ENCODE measurements around the gene RBM43.

Gene RBM43

DNA sequence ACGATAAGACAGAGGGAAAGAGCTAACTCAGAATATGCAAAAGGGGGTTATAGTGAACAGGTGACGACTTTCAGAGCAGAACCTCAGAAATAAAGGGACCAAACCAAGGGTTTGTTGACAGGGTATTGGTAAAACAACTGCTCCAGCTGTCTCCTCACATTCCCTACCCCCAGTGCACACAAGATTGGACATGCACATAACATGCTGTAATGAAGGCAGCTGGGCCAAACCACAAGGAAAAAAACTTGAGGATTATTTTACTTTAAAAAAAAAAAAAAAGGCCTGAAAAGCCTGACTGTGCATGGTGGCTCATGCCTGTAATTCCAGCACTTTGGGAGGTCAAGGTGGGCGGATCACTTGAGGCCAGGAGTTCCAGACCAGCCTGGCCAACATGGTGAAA, 3.5 kb downstream of the RBM43 start:
- Histone ChIP-seq H3K18ac (ENCODE audit: low read length) (no peak overlapping the region), H3K79me1 (ENCODE audit: low read length) (peaks cover 6% of the 10 kb centered on the region), H2BK12ac (ENCODE audit: low read length) (no peak overlapping the region), H3K9ac (ENCODE audit: low read length) (no peak overlapping the region), H3K79me2 (ENCODE audit: control insufficient read depth, insufficient read depth, low read length, poor library complexity) (no peaks in the 10 kb centered on the region), H3K27me3 (ENCODE audit: insufficient read depth, low read length) (no peaks in the 10 kb centered on the region), H2BK120ac (ENCODE audit: insufficient read depth, low read length, poor library complexity) (no peak overlapping the region), H2AFZ (ENCODE audit: insufficient read depth, low read length, poor library complexity) (no peak overlapping the region), H3K23ac (ENCODE audit: low read length) (no peak overlapping the region), H4K91ac (ENCODE audit: low read depth, low read length) (no peak overlapping the region), H3K27ac (ENCODE audit: low read depth, low read length) (no peak overlapping the region), H3K4ac (ENCODE audit: low read depth, low read length) (no peak overlapping the region), H3K4me3 (ENCODE audit: low read depth, low read length) (no peak overlapping the region), H3K14ac (ENCODE audit: low read length) (no peak overlapping the region), H3K4me1 (ENCODE audit: control insufficient read depth in 1 of 2, insufficient read depth in 2 of 2, low read length in 2 of 2) (peaks cover 0 to 4% of the 10 kb centered on the region in 2 experiments), H3K9me3 (ENCODE audit: insufficient read depth, low read depth, low read length) (no peaks in the 10 kb centered on the region), H3K36me3 (ENCODE audit: control insufficient read depth in 1 of 2, insufficient read depth in 2 of 2, low read length in 2 of 2) (no peaks in the 10 kb centered on the region), H2BK5ac (ENCODE audit: low read depth, low read length, poor library complexity) (no peak overlapping the region), H4K8ac (ENCODE audit: low read depth, low read length) (no peak overlapping the region), H4K12ac (ENCODE audit: low read depth, low read length) (no peak overlapping the region), H3K4me2 (ENCODE audit: low read length) (no peak overlapping the region), H2AK5ac (ENCODE audit: low read length) (no peak overlapping the region)
- no peak for DNase-seq
- WGBS (ENCODE audit: extremely low coverage, insufficient coverage, insufficient read length), result no CpG with 5 or more reads among the region's 3 CpGs

DNA sequence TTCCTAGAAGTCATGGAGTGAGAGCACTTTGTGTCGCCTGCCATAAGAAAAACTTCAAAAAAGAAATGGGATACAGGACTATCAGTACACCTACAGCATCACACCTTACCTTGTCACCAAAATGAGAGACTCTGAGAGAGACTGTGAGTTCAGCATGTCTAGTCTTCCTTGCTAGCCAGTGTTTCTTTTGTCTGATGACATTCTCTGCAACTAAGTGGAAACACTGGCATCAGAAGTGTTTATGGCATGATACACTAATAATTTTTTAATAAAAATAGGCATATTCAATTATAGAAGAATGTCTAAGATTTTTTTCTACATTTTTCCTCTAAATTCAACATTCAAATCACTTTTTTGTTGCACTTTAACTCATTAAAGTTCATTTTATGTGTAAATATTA, 9.0 kb downstream of the RBM43 start:
- Histone ChIP-seq H3K14ac (ENCODE audit: low read length) (no peak overlapping the region), H4K91ac (ENCODE audit: low read depth, low read length) (no peak overlapping the region), H4K12ac (ENCODE audit: low read depth, low read length) (no peak overlapping the region), H3K9me3 (ENCODE audit: insufficient read depth, low read depth, low read length) (no peaks in the 10 kb centered on the region), H3K79me1 (ENCODE audit: low read length) (no peaks in the 10 kb centered on the region), H3K36me3 (ENCODE audit: control insufficient read depth in 1 of 2, insufficient read depth in 2 of 2, low read length in 2 of 2) (no peaks in the 10 kb centered on the region), H4K8ac (ENCODE audit: low read depth, low read length) (no peak overlapping the region), H3K79me2 (ENCODE audit: control insufficient read depth, insufficient read depth, low read length, poor library complexity) (no peaks in the 10 kb centered on the region), H2AFZ (ENCODE audit: insufficient read depth, low read length, poor library complexity) (no peak overlapping the region), H2BK12ac (ENCODE audit: low read length) (no peak overlapping the region), H3K27ac (ENCODE audit: low read depth, low read length) (no peak overlapping the region), H2AK5ac (ENCODE audit: low read length) (no peak overlapping the region), H3K4me3 (ENCODE audit: low read depth, low read length) (no peak overlapping the region), H3K9ac (ENCODE audit: low read length) (no peak overlapping the region), H3K4me1 (ENCODE audit: control insufficient read depth in 1 of 2, insufficient read depth in 2 of 2, low read length in 2 of 2) (no peaks in the 10 kb centered on the region), H3K18ac (ENCODE audit: low read length) (no peak overlapping the region), H3K4me2 (ENCODE audit: low read length) (no peak overlapping the region), H3K23ac (ENCODE audit: low read length) (no peak overlapping the region), H3K27me3 (ENCODE audit: insufficient read depth, low read length) (no peaks in the 10 kb centered on the region), H3K4ac (ENCODE audit: low read depth, low read length) (no peak overlapping the region), H2BK5ac (ENCODE audit: low read depth, low read length, poor library complexity) (no peak overlapping the region), H2BK120ac (ENCODE audit: insufficient read depth, low read length, poor library complexity) (no peak overlapping the region)
- no peak for DNase-seq
- no CpG with 5 or more reads among the region's 1 CpG for WGBS (ENCODE audit: extremely low coverage, insufficient coverage, insufficient read length)

DNA sequence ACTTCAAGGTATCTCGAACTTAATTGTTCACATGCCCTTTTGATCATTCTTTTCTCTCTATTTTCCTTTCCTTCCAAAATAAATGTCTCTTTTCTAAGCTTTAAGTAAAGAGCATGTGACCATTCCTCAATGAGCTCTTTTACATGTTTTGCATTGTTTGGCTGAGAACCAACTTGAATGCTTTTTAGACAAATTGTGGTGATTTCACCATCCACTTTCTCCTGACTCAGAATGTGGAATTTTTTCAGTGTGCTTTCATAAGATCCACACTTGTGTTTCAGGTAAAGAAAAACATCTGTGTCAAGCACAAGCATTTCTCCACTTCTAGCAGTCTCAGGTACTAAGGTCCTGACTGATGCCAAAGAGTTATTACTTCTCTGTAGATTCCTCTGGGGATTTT, 10.7 kb downstream of the RBM43 start:
- no peak overlapping the region for H3K4me3 ChIP-seq (ENCODE audit: low read depth, low read length)
- no peak overlapping the region for H2BK12ac ChIP-seq (ENCODE audit: low read length)
- no peak overlapping the region for H3K4ac ChIP-seq (ENCODE audit: low read depth, low read length)
- H4K91ac ChIP-seq (ENCODE audit: low read depth, low read length), result no peak overlapping the region
- H2AK5ac ChIP-seq (ENCODE audit: low read length), result no peak overlapping the region
- no peak overlapping the region for H4K8ac ChIP-seq (ENCODE audit: low read depth, low read length)
- DNase-seq, result peak; percentile 19 to 88
- no peak overlapping the region for H3K18ac ChIP-seq (ENCODE audit: low read length)
- no peak overlapping the region for H2BK5ac ChIP-seq (ENCODE audit: low read depth, low read length, poor library complexity)
- H3K27ac ChIP-seq (ENCODE audit: low read depth, low read length), result peak overlapping the region; percentile 0
- no peak overlapping the region for H3K9ac ChIP-seq (ENCODE audit: low read length)
- H2AFZ ChIP-seq (ENCODE audit: insufficient read depth, low read length, poor library complexity), result no peak overlapping the region
- no peaks in the 10 kb centered on the region for H3K36me3 ChIP-seq (ENCODE audit: control insufficient read depth in 1 of 2, insufficient read depth in 2 of 2, low read length in 2 of 2)
- no peaks in the 10 kb centered on the region for H3K79me2 ChIP-seq (ENCODE audit: control insufficient read depth, insufficient read depth, low read length, poor library complexity)
- H3K9me3 ChIP-seq (ENCODE audit: insufficient read depth, low read depth, low read length), result no peaks in the 10 kb centered on the region
- H3K4me2 ChIP-seq (ENCODE audit: low read length), result no peak overlapping the region
- no peak overlapping the region for H2BK120ac ChIP-seq (ENCODE audit: insufficient read depth, low read length, poor library complexity)
- no peak overlapping the region for H3K14ac ChIP-seq (ENCODE audit: low read length)
- no peaks in the 10 kb centered on the region for H3K4me1 ChIP-seq (ENCODE audit: control insufficient read depth in 1 of 2, insufficient read depth in 2 of 2, low read length in 2 of 2)
- no peak overlapping the region for H3K23ac ChIP-seq (ENCODE audit: low read length)
- H3K27me3 ChIP-seq (ENCODE audit: insufficient read depth, low read length), result no peaks in the 10 kb centered on the region
- H3K79me1 ChIP-seq (ENCODE audit: low read length), result no peaks in the 10 kb centered on the region
- no CpG with 5 or more reads among the region's 1 CpG for WGBS (ENCODE audit: extremely low coverage, insufficient coverage, insufficient read length)
- no peak overlapping the region for H4K12ac ChIP-seq (ENCODE audit: low read depth, low read length)

DNA sequence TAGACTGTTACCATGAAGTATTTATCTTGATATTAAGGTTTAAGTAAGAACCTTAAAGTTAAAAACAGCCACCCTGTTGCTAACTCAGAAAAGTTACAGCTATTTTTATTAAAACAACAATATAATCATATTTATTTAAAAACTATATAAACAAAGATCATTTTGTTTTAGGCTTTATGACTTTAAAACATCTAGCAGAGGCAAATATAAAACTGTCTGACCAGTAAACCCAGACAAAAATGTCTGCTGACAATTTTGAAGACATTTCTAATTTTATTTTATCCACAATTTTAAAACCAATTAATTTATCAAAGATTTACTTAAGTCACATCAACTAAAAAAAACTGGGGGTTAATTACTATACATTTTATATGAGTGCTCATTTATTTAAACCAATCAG, 14.2 kb downstream of the RBM43 start:
- no peaks in the 10 kb centered on the region for H3K9me3 ChIP-seq (ENCODE audit: insufficient read depth, low read depth, low read length)
- H3K4ac ChIP-seq (ENCODE audit: low read depth, low read length), result no peak overlapping the region
- H3K4me1 ChIP-seq (ENCODE audit: control insufficient read depth in 1 of 2, insufficient read depth in 2 of 2, low read length in 2 of 2), result no peaks in the 10 kb centered on the region
- no peak overlapping the region for H3K4me3 ChIP-seq (ENCODE audit: low read depth, low read length)
- H3K27ac ChIP-seq (ENCODE audit: low read depth, low read length), result no peak overlapping the region
- H3K18ac ChIP-seq (ENCODE audit: low read length), result no peak overlapping the region
- no peak overlapping the region for H3K14ac ChIP-seq (ENCODE audit: low read length)
- no peak overlapping the region for H2BK120ac ChIP-seq (ENCODE audit: insufficient read depth, low read length, poor library complexity)
- no peak for DNase-seq
- H3K27me3 ChIP-seq (ENCODE audit: insufficient read depth, low read length), result no peaks in the 10 kb centered on the region
- H2AFZ ChIP-seq (ENCODE audit: insufficient read depth, low read length, poor library complexity), result no peak overlapping the region
- H2BK12ac ChIP-seq (ENCODE audit: low read length), result no peak overlapping the region
- no peak overlapping the region for H4K91ac ChIP-seq (ENCODE audit: low read depth, low read length)
- H4K12ac ChIP-seq (ENCODE audit: low read depth, low read length), result no peak overlapping the region
- H3K79me1 ChIP-seq (ENCODE audit: low read length), result no peaks in the 10 kb centered on the region
- no peak overlapping the region for H3K9ac ChIP-seq (ENCODE audit: low read length)
- no peak overlapping the region for H2BK5ac ChIP-seq (ENCODE audit: low read depth, low read length, poor library complexity)
- H3K4me2 ChIP-seq (ENCODE audit: low read length), result no peak overlapping the region
- no peaks in the 10 kb centered on the region for H3K79me2 ChIP-seq (ENCODE audit: control insufficient read depth, insufficient read depth, low read length, poor library complexity)
- H3K36me3 ChIP-seq (ENCODE audit: control insufficient read depth in 1 of 2, insufficient read depth in 2 of 2, low read length in 2 of 2), result no peaks in the 10 kb centered on the region
- H2AK5ac ChIP-seq (ENCODE audit: low read length), result no peak overlapping the region
- no peak overlapping the region for H3K23ac ChIP-seq (ENCODE audit: low read length)
- no peak overlapping the region for H4K8ac ChIP-seq (ENCODE audit: low read depth, low read length)

DNA sequence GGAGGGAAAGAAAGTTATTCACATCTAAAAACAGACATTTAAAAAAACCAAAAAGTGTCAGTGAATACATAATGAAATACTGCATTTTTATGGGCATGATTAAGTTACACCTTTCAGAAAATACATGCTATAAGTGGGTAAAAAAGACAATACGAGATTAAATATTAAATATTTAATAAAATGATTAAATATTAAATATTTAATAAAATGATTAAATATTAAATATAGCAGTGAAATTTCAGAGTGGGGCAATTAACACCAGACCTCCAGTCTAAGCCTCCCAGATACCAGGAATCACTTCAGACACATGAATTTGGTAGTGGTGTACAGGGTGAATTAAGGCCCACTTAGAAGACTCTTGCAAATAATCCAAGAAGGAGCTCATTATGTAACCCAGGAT, 15.5 kb downstream of the RBM43 start:
- no peak overlapping the region for H4K8ac ChIP-seq (ENCODE audit: low read depth, low read length)
- no peak overlapping the region for H3K4me2 ChIP-seq (ENCODE audit: low read length)
- H2BK12ac ChIP-seq (ENCODE audit: low read length), result no peak overlapping the region
- no peak overlapping the region for H3K18ac ChIP-seq (ENCODE audit: low read length)
- no peak for DNase-seq
- H2AFZ ChIP-seq (ENCODE audit: insufficient read depth, low read length, poor library complexity), result no peak overlapping the region
- no peak overlapping the region for H3K4ac ChIP-seq (ENCODE audit: low read depth, low read length)
- H3K4me1 ChIP-seq (ENCODE audit: control insufficient read depth in 1 of 2, insufficient read depth in 2 of 2, low read length in 2 of 2), result no peaks in the 10 kb centered on the region
- no peak overlapping the region for H4K91ac ChIP-seq (ENCODE audit: low read depth, low read length)
- H3K27ac ChIP-seq (ENCODE audit: low read depth, low read length), result no peak overlapping the region
- H2BK120ac ChIP-seq (ENCODE audit: insufficient read depth, low read length, poor library complexity), result no peak overlapping the region
- no peak overlapping the region for H2BK5ac ChIP-seq (ENCODE audit: low read depth, low read length, poor library complexity)
- no peaks in the 10 kb centered on the region for H3K36me3 ChIP-seq (ENCODE audit: control insufficient read depth in 1 of 2, insufficient read depth in 2 of 2, low read length in 2 of 2)
- H3K79me1 ChIP-seq (ENCODE audit: low read length), result no peaks in the 10 kb centered on the region
- H3K9ac ChIP-seq (ENCODE audit: low read length), result no peak overlapping the region
- no peak overlapping the region for H4K12ac ChIP-seq (ENCODE audit: low read depth, low read length)
- no CpG with 5 or more reads among the region's 1 CpG for WGBS (ENCODE audit: extremely low coverage, insufficient coverage, insufficient read length)
- no peaks in the 10 kb centered on the region for H3K9me3 ChIP-seq (ENCODE audit: insufficient read depth, low read depth, low read length)
- no peak overlapping the region for H3K4me3 ChIP-seq (ENCODE audit: low read depth, low read length)
- H3K14ac ChIP-seq (ENCODE audit: low read length), result no peak overlapping the region
- H3K23ac ChIP-seq (ENCODE audit: low read length), result no peak overlapping the region
- no peak overlapping the region for H2AK5ac ChIP-seq (ENCODE audit: low read length)
- no peaks in the 10 kb centered on the region for H3K79me2 ChIP-seq (ENCODE audit: control insufficient read depth, insufficient read depth, low read length, poor library complexity)
- H3K27me3 ChIP-seq (ENCODE audit: insufficient read depth, low read length), result no peaks in the 10 kb centered on the region

All from trophoblast cell (in vitro differentiated cells and primary cell).